ENCODE results near the gene FRMD1. TPM values are rescaled to one million over a fixed set of nuclear protein-coding genes. Genes with fewer than 3 reads are reported as not detected.

FRMD1 gene
- total RNA-seq, 3 donors from 2014 or later (not counting 1 experiment from before 2014, with no cell fraction given) = not detected

- Mint-ChIP-seq H3K4me1 (no peaks in the 10 kb centered on the region), H3K27ac (no peak overlapping the region), H3K27me3 (ENCODE audit: low read depth in 2 of 2) (peaks cover 0 to under 1% of the 10 kb centered on the region in 2 donors), H3K9me3 (peaks cover 11 to 19% of the 10 kb centered on the region in 2 donors), H3K36me3 (peaks cover 17% of the 10 kb centered on the region), H3K4me3 (no peak overlapping the region)
- no peaks in the 10 kb centered on the region for H3K27me3 ChIP-seq (ENCODE audit: control insufficient read depth, insufficient read depth, low read length)
- H3K36me3 ChIP-seq (ENCODE audit: control insufficient read depth, insufficient read depth, low read length) = no peaks in the 10 kb centered on the region
- ATAC-seq = no peak
- intact Hi-C loops (cut with micrococcal nuclease) = no loop called here
- no peaks in the 10 kb centered on the region for H3K4me1 ChIP-seq (ENCODE audit: control insufficient read depth, insufficient read depth, low read length)
- no peak for DNase-seq
- TF ChIP-seq CTCF (IDR thresholded peaks at IDR 0.05) = no peak
- no peak overlapping the region for H3K4me3 ChIP-seq (ENCODE audit: low read length)
- H3K27ac ChIP-seq (ENCODE audit: low read length) = no peak overlapping the region
- 85% methylated on average over 4 of the region's 4 CpGs for WGBS (ENCODE audit: insufficient coverage)
- peaks cover 13% of the 10 kb centered on the region for H3K9me3 ChIP-seq (ENCODE audit: control insufficient read depth, insufficient read depth, low read length)
These were observed 64.0 kb downstream of the FRMD1 start for GRCh38 chr6:168015009-168015408.

- no peaks in the 10 kb centered on the region for H3K27me3 ChIP-seq (ENCODE audit: control insufficient read depth, insufficient read depth, low read length)
- peaks cover 0 to 3% of the 10 kb centered on the region in 2 donors for H3K27me3 Mint-ChIP-seq (ENCODE audit: low read depth in 2 of 2)
- H3K4me1 Mint-ChIP-seq = no peaks in the 10 kb centered on the region
- H3K9me3 Mint-ChIP-seq = peaks cover 11 to 24% of the 10 kb centered on the region in 2 donors
- no peak overlapping the region for H3K27ac Mint-ChIP-seq
- no peak overlapping the region for H3K27ac ChIP-seq (ENCODE audit: low read length)
- H3K4me1 ChIP-seq (ENCODE audit: control insufficient read depth, insufficient read depth, low read length) = no peaks in the 10 kb centered on the region
- 85% methylated on average over 6 of the region's 6 CpGs for WGBS (ENCODE audit: insufficient coverage)
- no peak for DNase-seq
- peaks cover 17% of the 10 kb centered on the region for H3K36me3 Mint-ChIP-seq
- no peak overlapping the region for H3K4me3 ChIP-seq (ENCODE audit: low read length)
- H3K36me3 ChIP-seq (ENCODE audit: control insufficient read depth, insufficient read depth, low read length) = no peaks in the 10 kb centered on the region
- intact Hi-C loops (cut with micrococcal nuclease) = no loop called here
- peaks cover 13% of the 10 kb centered on the region for H3K9me3 ChIP-seq (ENCODE audit: control insufficient read depth, insufficient read depth, low read length)
- no peak for ATAC-seq
- no peak for TF ChIP-seq CTCF (IDR thresholded peaks at IDR 0.05)
- H3K4me3 Mint-ChIP-seq = no peak overlapping the region
These were observed 64.6 kb downstream of the FRMD1 start for GRCh38 chr6:168014428-168014827.

- Histone ChIP-seq H3K9me3 (ENCODE audit: control insufficient read depth, insufficient read depth, low read length) (peaks cover 13% of the 10 kb centered on the region), H3K36me3 (ENCODE audit: control insufficient read depth, insufficient read depth, low read length) (no peaks in the 10 kb centered on the region), H3K27ac (ENCODE audit: low read length) (no peak overlapping the region), H3K4me1 (ENCODE audit: control insufficient read depth, insufficient read depth, low read length) (no peaks in the 10 kb centered on the region), H3K4me3 (ENCODE audit: low read length) (no peak overlapping the region), H3K27me3 (ENCODE audit: control insufficient read depth, insufficient read depth, low read length) (no peaks in the 10 kb centered on the region)
- Mint-ChIP-seq H3K4me1 (no peaks in the 10 kb centered on the region), H3K27ac (no peak overlapping the region), H3K9me3 (peaks cover 11 to 24% of the 10 kb centered on the region in 2 donors), H3K36me3 (peaks cover 17% of the 10 kb centered on the region), H3K27me3 (ENCODE audit: low read depth in 2 of 2) (peaks cover 0 to 3% of the 10 kb centered on the region in 2 donors), H3K4me3 (no peak overlapping the region)
- TF ChIP-seq CTCF (IDR thresholded peaks at IDR 0.05) = no peak
- ATAC-seq = no peak
- intact Hi-C loops (cut with micrococcal nuclease) = no loop called here
- 76% methylated on average over 7 of the region's 7 CpGs for WGBS (ENCODE audit: insufficient coverage)
- DNase-seq = no peak
These were observed 65.6 kb downstream of the FRMD1 start for GRCh38 chr6:168013250-168013915.

All from natural killer cell (primary cell).